ENCODE results near the gene RELL2.

The RELL2 gene

GRCh38 chr5:141597394-141597793, 39.4 kb upstream of the RELL2 start:
- Histone ChIP-seq H3F3A (ENCODE audit: control insufficient read depth, insufficient read depth) (peaks cover 8% of the 10 kb centered on the region; the same call in 1 of the 2 replicates), H3K4me1 (ENCODE audit: control insufficient read depth, low read length) (peaks cover 49% of the 10 kb centered on the region), H4K20me1 (ENCODE audit: control insufficient read depth, insufficient read depth, low read depth, low read length) (0 out of 2 replicates have a peak, but pooled peaks cover 6% of the 10 kb centered on the region), H3K79me2 (ENCODE audit: control insufficient read depth, low read length) (peaks cover 61% of the 10 kb centered on the region), H3K27ac (ENCODE audit: low read depth, low read length) (no peak overlapping the region), H3K27me3 (ENCODE audit: control insufficient read depth, low read length) (no peaks in the 10 kb centered on the region), H3K36me3 (ENCODE audit: control insufficient read depth, low read length) (peaks cover 10% of the 10 kb centered on the region; the same call in 1 of the 2 replicates), H3K4me2 (ENCODE audit: low read length) (0 out of 2 replicates have a peak overlapping the region, but pooled peaks have one; percentile 2), H3K4me3 (ENCODE audit: low read length) (no peak overlapping the region), H3K9me2 (replicated peaks; ENCODE audit: control insufficient read depth, low read length) (no peaks in the 10 kb centered on the region), H3K9me3 (ENCODE audit: control insufficient read depth, insufficient read depth, low read length) (no peaks in the 10 kb centered on the region)
- TF ChIP-seq EZH2phosphoT487 (IDR thresholded peaks at IDR 0.05; ENCODE audit: borderline replicate concordance, low read length) (no peak), CTCF (IDR thresholded peaks at IDR 0.05; ENCODE audit: low read depth, low read length, poor library complexity, severe bottlenecking) (no peak)

- TF ChIP-seq EZH2phosphoT487 (IDR thresholded peaks at IDR 0.05; ENCODE audit: borderline replicate concordance, low read length) (no peak), CTCF (IDR thresholded peaks at IDR 0.05; ENCODE audit: low read depth, low read length, poor library complexity, severe bottlenecking) (no peak)
- H3K9me3 ChIP-seq (ENCODE audit: control insufficient read depth, insufficient read depth, low read length), result no peaks in the 10 kb centered on the region
- H3K4me3 ChIP-seq (ENCODE audit: low read length), result no peak overlapping the region
- peaks cover 48% of the 10 kb centered on the region for H3K4me1 ChIP-seq (ENCODE audit: control insufficient read depth, low read length)
- H3K27me3 ChIP-seq (ENCODE audit: control insufficient read depth, low read length), result no peaks in the 10 kb centered on the region
- H3K79me2 ChIP-seq (ENCODE audit: control insufficient read depth, low read length), result peaks cover 65% of the 10 kb centered on the region
- H3K9me2 ChIP-seq (replicated peaks; ENCODE audit: control insufficient read depth, low read length), result no peaks in the 10 kb centered on the region
- peaks cover 3% of the 10 kb centered on the region; the same call in 1 of the 2 replicates for H3F3A ChIP-seq (ENCODE audit: control insufficient read depth, insufficient read depth)
- 0 out of 2 replicates have a peak, but pooled peaks cover 6% of the 10 kb centered on the region for H4K20me1 ChIP-seq (ENCODE audit: control insufficient read depth, insufficient read depth, low read depth, low read length)
- H3K27ac ChIP-seq (ENCODE audit: low read depth, low read length), result no peak overlapping the region
- H3K36me3 ChIP-seq (ENCODE audit: control insufficient read depth, low read length), result peaks cover 10% of the 10 kb centered on the region; the same call in 1 of the 2 replicates
- H3K4me2 ChIP-seq (ENCODE audit: low read length), result 0 out of 2 replicates have a peak overlapping the region, but pooled peaks have one; percentile 2
Observed at GRCh38 chr5:141597814-141598213, 39.0 kb upstream of the RELL2 start.

GRCh38 chr5:141598391-141599345, 38.1 kb upstream of the RELL2 start:
- no peak overlapping the region for H3K27ac ChIP-seq (ENCODE audit: low read depth, low read length)
- H3K4me1 ChIP-seq (ENCODE audit: control insufficient read depth, low read length), result peaks cover 50% of the 10 kb centered on the region
- H3K79me2 ChIP-seq (ENCODE audit: control insufficient read depth, low read length), result peaks cover 73% of the 10 kb centered on the region
- H3K4me2 ChIP-seq (ENCODE audit: low read length), result no peak overlapping the region
- H3K36me3 ChIP-seq (ENCODE audit: control insufficient read depth, low read length), result peaks cover 10% of the 10 kb centered on the region; the same call in 1 of the 2 replicates
- H3K9me3 ChIP-seq (ENCODE audit: control insufficient read depth, insufficient read depth, low read length), result no peaks in the 10 kb centered on the region
- H3K27me3 ChIP-seq (ENCODE audit: control insufficient read depth, low read length), result no peaks in the 10 kb centered on the region
- H3F3A ChIP-seq (ENCODE audit: control insufficient read depth, insufficient read depth), result no peaks in the 10 kb centered on the region
- H3K4me3 ChIP-seq (ENCODE audit: low read length), result no peak overlapping the region
- TF ChIP-seq CTCF (IDR thresholded peaks at IDR 0.05; ENCODE audit: low read depth, low read length, poor library complexity, severe bottlenecking), result no peak
- no peak for TF ChIP-seq EZH2phosphoT487 (IDR thresholded peaks at IDR 0.05; ENCODE audit: borderline replicate concordance, low read length)
- no peaks in the 10 kb centered on the region for H3K9me2 ChIP-seq (replicated peaks; ENCODE audit: control insufficient read depth, low read length)
- 0 out of 2 replicates have a peak, but pooled peaks cover 6% of the 10 kb centered on the region for H4K20me1 ChIP-seq (ENCODE audit: control insufficient read depth, insufficient read depth, low read depth, low read length)

Data from DOHH2 (cell line).